ENCODE measurements around the gene SECISBP2. TPM values are rescaled to one million over a fixed set of nuclear protein-coding genes. Genes with fewer than 3 reads are reported as not detected.
A peak's percentile ranks its signal among the peaks of the same experiment; 100 is the strongest.

SECISBP2 gene
- total and polyA plus RNA-seq, 2 of the 13 experiments (the other 11 are each of a cell fraction or from before 2014, with no cell fraction given) = 32.4 to 38.0 TPM

GRCh38 chr9:89318123-89319014 lies at the start of gene SECISBP2 (continued):
- TF ChIP-seq ZNF646 (CRISPR knock-in tag; IDR thresholded peaks at IDR 0.05) (no peak), ZNF737 (CRISPR knock-in tag; IDR thresholded peaks at IDR 0.05; ENCODE audit: borderline replicate concordance) (0 out of 2 replicates have a peak, but pooled peaks have one; percentile 38), NKX3-1 (CRISPR knock-in tag; IDR thresholded peaks at IDR 0.05) (peak; percentile 88), MTA1 (CRISPR knock-in tag; IDR thresholded peaks at IDR 0.05; ENCODE audit: borderline replicate concordance) (peak; percentile 86; the same call in 1 of the 2 replicates), BRCA1 (CRISPR knock-in tag; IDR thresholded peaks at IDR 0.05) (peak; percentile 41; the same call in 1 of the 2 replicates), ZNF562 (CRISPR knock-in tag; IDR thresholded peaks at IDR 0.05; ENCODE audit: borderline replicate concordance) (no peak), CENPBD1 (CRISPR knock-in tag; IDR thresholded peaks at IDR 0.05; ENCODE audit: borderline replicate concordance, low read depth) (no peak), KDM1A (CRISPR knock-in tag; IDR thresholded peaks at IDR 0.05) (no peak), STAT6 (CRISPR knock-in tag; IDR thresholded peaks at IDR 0.05; ENCODE audit: borderline replicate concordance) (no peak; the same call in 1 of the 2 replicates), ZNF275 (CRISPR knock-in tag; IDR thresholded peaks at IDR 0.05; ENCODE audit: borderline replicate concordance) (peak; percentile 93), ZEB1 (IDR thresholded peaks at IDR 0.05; ENCODE audit: insufficient replicate concordance, low read depth) (no peak), FOSL1 (CRISPR knock-in tag; IDR thresholded peaks at IDR 0.05; ENCODE audit: borderline replicate concordance) (no peak; the same call in 1 of the 2 replicates), ZNF792 (CRISPR knock-in tag; IDR thresholded peaks at IDR 0.05) (peak; percentile 44; the same call in 1 of the 2 replicates)
